Neuronal stem cell (in vitro differentiated cells): ENCODE results near the gene ARHGAP22.

Experiments used
- DNase-seq: peaks from one replicate; pipeline ENCODE4 v3.0.0-alpha.2; 2013; ENCODE audit warnings: low spot score
- H2AFZ ChIP-seq: one replicate; pipeline ENCODE4 v1.6.1; 2013; ENCODE audit warnings: mild to moderate bottlenecking, low read length, inconsistent platforms
- H2AK5ac ChIP-seq: 2 replicates; pipeline ENCODE4 v1.6.1; 2013; ENCODE audit warnings: low read depth, mild to moderate bottlenecking, inconsistent platforms, low read length, moderate library complexity, mixed read lengths
- H2BK120ac ChIP-seq: 2 replicates; pipeline ENCODE4 v1.6.1; 2013; ENCODE audit warnings: low read depth, mild to moderate bottlenecking, inconsistent platforms, low read length, moderate library complexity, mixed read lengths
- H2BK12ac ChIP-seq: one replicate; pipeline ENCODE4 v1.6.1; 2013; ENCODE audit warnings: low read length, inconsistent platforms
- H2BK15ac ChIP-seq: 2 replicates; pipeline ENCODE4 v1.6.1; 2013; ENCODE audit warnings: mild to moderate bottlenecking, low read length, inconsistent platforms, mixed read lengths
- H2BK5ac ChIP-seq: one replicate; pipeline ENCODE4 v1.6.1; 2013; ENCODE audit warnings: inconsistent platforms, mild to moderate bottlenecking, low read length, moderate library complexity
- H3K14ac ChIP-seq: one replicate; pipeline ENCODE4 v1.6.1; 2013; ENCODE audit warnings: low read length, inconsistent platforms
- H3K18ac ChIP-seq: 2 replicates; pipeline ENCODE4 v1.6.1; 2013; ENCODE audit warnings: low read length, inconsistent platforms
- H3K23ac ChIP-seq: 2 replicates; pipeline ENCODE4 v1.6.1; 2013; ENCODE audit warnings: low read depth, mild to moderate bottlenecking, mixed read lengths, low read length, inconsistent platforms; ENCODE audit not compliant: poor library complexity
- H3K27ac ChIP-seq: replicated peaks from 3 replicates; pipeline ENCODE4 v1.5.1; 2013; ENCODE audit warnings: low read length, inconsistent platforms
- H3K27me3 ChIP-seq, 3 experiments: 2 replicates each; pipeline ENCODE4 v1.6.1; 2013; ENCODE audit warnings: low read length in 3 of 3, mild to moderate bottlenecking in 2 of 3, inconsistent platforms in 1 of 3, low read depth in 1 of 3, mixed read lengths in 1 of 3, moderate library complexity in 1 of 3; ENCODE audit not compliant: control insufficient read depth in 3 of 3, insufficient read depth in 3 of 3
- H3K36me3 ChIP-seq, 2 donors: replicated peaks in 1 of 2; 2 replicates each; pipeline ENCODE4 v1.6.1; 2013; ENCODE audit warnings: low read length in 2 of 2; ENCODE audit not compliant: control insufficient read depth in 2 of 2, insufficient read depth in 2 of 2
- H3K4ac ChIP-seq: 2 replicates; pipeline ENCODE4 v1.6.1; 2013; ENCODE audit warnings: inconsistent platforms, mild to moderate bottlenecking, low read length, moderate library complexity
- H3K4me1 ChIP-seq, 2 donors: 1 replicate in 1 of 2; 2 replicates in 1 of 2; pipeline ENCODE4 v1.6.1; 2013; ENCODE audit warnings: low read length in 2 of 2, low read depth in 1 of 2; ENCODE audit not compliant: control insufficient read depth in 2 of 2, insufficient read depth in 1 of 2
- H3K4me2 ChIP-seq: one replicate; pipeline ENCODE4 v1.6.1; 2013; ENCODE audit warnings: mild to moderate bottlenecking, low read length, inconsistent platforms; ENCODE audit not compliant: insufficient read depth, poor library complexity, severe bottlenecking
- H3K4me3 ChIP-seq, 2 donors: 2 replicates each; pipeline ENCODE4 v1.5.1; 2013; ENCODE audit warnings: low read length in 2 of 2, mild to moderate bottlenecking in 2 of 2, inconsistent platforms in 1 of 2, moderate library complexity in 1 of 2
- H3K79me1 ChIP-seq: one replicate; pipeline ENCODE4 v1.6.1; 2013; ENCODE audit warnings: low read depth, mild to moderate bottlenecking, inconsistent platforms, low read length, moderate library complexity
- H3K9ac ChIP-seq: one replicate; pipeline ENCODE4 v1.6.1; 2013; ENCODE audit warnings: mild to moderate bottlenecking, low read depth, low read length, inconsistent platforms; ENCODE audit not compliant: poor library complexity
- H3K9me3 ChIP-seq, 2 donors: replicated peaks in 1 of 2; 2 replicates each; pipeline versions ENCODE3 to v1.6.1; 2013; ENCODE audit warnings: low read length in 2 of 2, mild to moderate bottlenecking in 2 of 2, inconsistent platforms in 1 of 2, low read depth in 1 of 2, mixed read lengths in 1 of 2, moderate library complexity in 1 of 2; ENCODE audit not compliant: control insufficient read depth in 2 of 2, insufficient read depth in 1 of 2
- H4K8ac ChIP-seq: one replicate; pipeline ENCODE4 v1.6.1; 2013; ENCODE audit warnings: low read depth, mild to moderate bottlenecking, inconsistent platforms, low read length, moderate library complexity
- H4K91ac ChIP-seq: one replicate; pipeline ENCODE4 v1.6.1; 2013; ENCODE audit warnings: low read length, low read depth, mild to moderate bottlenecking, inconsistent platforms; ENCODE audit not compliant: poor library complexity
- WGBS, 2 donors: extraction: QIAGEN DNeasy Blood & Tissue Kit; methylation state at CpG; one replicate each; pipeline ENCODE4 v1.1.7; 2013; ENCODE audit warnings: missing lambda C conversion rate in 2 of 2, mixed read lengths in 1 of 2; ENCODE audit not compliant: insufficient read length in 2 of 2, insufficient replicate concordance in 1 of 2; ENCODE audit errors: extremely low coverage in 2 of 2; 5-methylcytosine and 5-hydroxymethylcytosine counted together

ARHGAP22 gene

DNA sequence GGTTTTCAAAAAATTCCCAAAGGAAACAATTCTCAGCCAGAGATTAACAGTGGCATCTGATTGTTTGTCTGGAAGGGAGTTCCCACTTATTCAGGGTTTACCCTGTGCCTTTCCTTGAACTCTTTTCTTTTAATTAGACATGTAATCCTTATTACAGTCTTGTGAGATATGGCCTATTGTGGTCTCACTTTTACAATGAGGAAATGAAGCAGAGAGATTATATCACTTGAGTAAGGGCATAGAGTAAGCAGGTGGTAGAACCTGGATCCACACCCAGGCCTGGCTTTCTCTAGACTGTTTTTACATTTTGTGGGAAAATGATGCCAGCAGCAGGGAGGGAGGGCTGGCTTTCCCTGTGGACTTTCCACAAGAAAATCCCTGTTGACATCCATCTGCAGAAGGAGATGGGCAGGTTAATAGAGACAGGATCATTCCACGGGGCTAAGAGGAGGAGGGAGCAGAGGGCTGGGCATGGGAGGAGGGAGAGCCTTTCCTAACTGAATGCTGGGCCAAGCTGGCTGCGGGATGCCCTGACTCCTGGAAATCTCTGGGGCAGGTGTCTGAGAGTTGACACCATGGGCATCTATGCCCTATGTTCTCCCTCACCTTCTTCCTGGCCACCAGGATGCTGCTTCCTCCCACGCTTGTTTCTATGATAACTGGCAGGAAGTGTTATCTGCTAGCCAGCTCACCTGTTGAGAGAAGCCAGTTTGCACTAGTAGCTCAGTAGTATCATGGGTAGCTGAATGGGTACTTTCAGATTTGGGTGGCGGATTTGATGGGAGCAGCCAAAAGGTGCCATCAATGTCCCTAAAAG is 28.7 kb upstream of the ARHGAP22 start:
- no peak for DNase-seq
- Histone ChIP-seq H3K4ac (no peak overlapping the region), H3K79me1 (no peaks in the 10 kb centered on the region), H3K23ac (no peak overlapping the region), H2BK120ac (no peak overlapping the region), H3K9me3 (no peaks in the 10 kb centered on the region), H3K4me1 (no peaks in the 10 kb centered on the region), H3K14ac (no peak overlapping the region), H2AFZ (no peak overlapping the region), H3K18ac (no peak overlapping the region), H2BK15ac (no peak overlapping the region), H4K91ac (no peak overlapping the region), H2BK12ac (no peak overlapping the region), H3K36me3 (no peaks in the 10 kb centered on the region), H3K9ac (no peak overlapping the region), H3K4me2 (no peak overlapping the region), H3K4me3 (no peak overlapping the region), H4K8ac (no peak overlapping the region), H3K27ac (no peak overlapping the region), H2BK5ac (no peak overlapping the region), H3K27me3 (no peaks in the 10 kb centered on the region), H2AK5ac (no peak overlapping the region)
- no CpG with 5 or more reads among the region's 4 CpGs for WGBS, 2 donors

- no CpG with 5 or more reads among the region's 1 CpG for WGBS, 2 donors
- H3K23ac ChIP-seq, result no peak overlapping the region
- H3K4me1 ChIP-seq, result no peaks in the 10 kb centered on the region
- H3K4me2 ChIP-seq, result no peak overlapping the region
- H2BK5ac ChIP-seq, result no peak overlapping the region
- no peak overlapping the region for H4K91ac ChIP-seq
- H3K4me3 ChIP-seq, result no peak overlapping the region
- no peaks in the 10 kb centered on the region for H3K9me3 ChIP-seq
- no peak overlapping the region for H3K18ac ChIP-seq
- H2BK15ac ChIP-seq, result no peak overlapping the region
- H3K9ac ChIP-seq, result no peak overlapping the region
- no peak overlapping the region for H2BK12ac ChIP-seq
- no peak overlapping the region for H3K4ac ChIP-seq
- no peaks in the 10 kb centered on the region for H3K27me3 ChIP-seq
- no peak overlapping the region for H2BK120ac ChIP-seq
- H3K27ac ChIP-seq, result no peak overlapping the region
- no peak overlapping the region for H2AFZ ChIP-seq
- no peak overlapping the region for H2AK5ac ChIP-seq
- no peak for DNase-seq
- no peak overlapping the region for H3K14ac ChIP-seq
- no peaks in the 10 kb centered on the region for H3K79me1 ChIP-seq
- no peak overlapping the region for H4K8ac ChIP-seq
- H3K36me3 ChIP-seq, result no peaks in the 10 kb centered on the region
These were observed 27.3 kb upstream of the ARHGAP22 start for GRCh38 chr10:48632166-48632565.

DNA sequence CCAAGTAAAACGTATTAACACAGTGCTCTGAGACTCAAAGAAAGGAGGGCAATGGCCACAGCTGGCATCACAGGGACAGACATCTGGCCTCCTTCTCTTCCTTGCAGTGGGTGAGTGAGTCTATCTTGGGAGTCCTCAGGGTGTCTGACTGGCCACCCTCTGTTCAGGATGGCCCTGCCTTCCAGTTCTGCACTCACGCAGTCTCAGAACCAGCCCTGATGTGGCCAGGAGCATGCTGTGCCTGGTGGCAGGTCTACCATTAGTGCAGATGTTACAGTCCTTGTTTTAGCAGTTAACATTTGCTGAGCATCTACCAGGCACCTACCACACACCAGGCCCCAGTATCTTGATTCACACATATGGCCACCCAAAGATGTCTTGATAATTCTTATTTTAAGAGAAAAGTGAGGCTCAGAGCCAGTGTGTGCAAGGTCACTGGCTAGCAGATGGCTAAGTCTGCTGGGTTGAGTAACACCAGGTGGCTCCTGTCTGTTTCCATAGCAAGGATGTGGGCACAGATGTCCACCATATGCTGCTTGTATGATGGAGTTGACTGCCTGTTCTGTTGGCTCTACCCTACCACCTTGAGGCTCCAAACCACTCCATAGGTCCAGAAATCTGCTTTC is 23.2 kb upstream of the ARHGAP22 start:
- Histone ChIP-seq H3K4me3 (no peak overlapping the region), H2BK15ac (no peak overlapping the region), H2BK5ac (no peak overlapping the region), H3K14ac (no peak overlapping the region), H4K8ac (no peak overlapping the region), H3K36me3 (no peaks in the 10 kb centered on the region), H3K27me3 (no peaks in the 10 kb centered on the region), H3K9ac (no peak overlapping the region), H3K79me1 (no peaks in the 10 kb centered on the region), H2AFZ (no peak overlapping the region), H2BK120ac (no peak overlapping the region), H4K91ac (no peak overlapping the region), H3K9me3 (no peaks in the 10 kb centered on the region), H3K23ac (no peak overlapping the region), H3K4me2 (no peak overlapping the region), H3K4me1 (no peaks in the 10 kb centered on the region), H3K4ac (no peak overlapping the region), H2BK12ac (no peak overlapping the region), H3K27ac (no peak overlapping the region), H3K18ac (no peak overlapping the region), H2AK5ac (no peak overlapping the region)
- no peak for DNase-seq
- no CpG with 5 or more reads among the region's 2 CpGs for WGBS, 2 donors

- no peak overlapping the region for H2AK5ac ChIP-seq
- no peak overlapping the region for H2BK12ac ChIP-seq
- H3K27ac ChIP-seq, result no peak overlapping the region
- no peak overlapping the region for H3K14ac ChIP-seq
- no peak overlapping the region for H2BK5ac ChIP-seq
- H3K4me1 ChIP-seq, result no peaks in the 10 kb centered on the region
- no peaks in the 10 kb centered on the region for H3K36me3 ChIP-seq
- H3K9ac ChIP-seq, result no peak overlapping the region
- H4K8ac ChIP-seq, result no peak overlapping the region
- H3K4me3 ChIP-seq, result no peak overlapping the region
- no peak overlapping the region for H4K91ac ChIP-seq
- no peak overlapping the region for H3K23ac ChIP-seq
- H3K18ac ChIP-seq, result no peak overlapping the region
- no peaks in the 10 kb centered on the region for H3K9me3 ChIP-seq
- H2BK15ac ChIP-seq, result no peak overlapping the region
- H3K27me3 ChIP-seq, result no peaks in the 10 kb centered on the region
- H3K79me1 ChIP-seq, result no peaks in the 10 kb centered on the region
- H3K4me2 ChIP-seq, result no peak overlapping the region
- no peak overlapping the region for H2AFZ ChIP-seq
- DNase-seq, result no peak
- no peak overlapping the region for H3K4ac ChIP-seq
- WGBS, 2 donors, result no CpG with 5 or more reads among the region's 11 CpGs
- H2BK120ac ChIP-seq, result no peak overlapping the region
These were observed 22.3 kb upstream of the ARHGAP22 start for GRCh38 chr10:48626986-48627731.
